A549 (cell line): ENCODE results near the gene CHD9.

Source experiments
- BHLHE40 ChIP-seq: IDR thresholded peaks from 2 replicates; pipeline ENCODE4 v1.6.1; 2012; ENCODE audit warnings: low read depth, low read length, inconsistent platforms
- CBX2 ChIP-seq: fragments of 200-600 bp; sonication (generic); IDR thresholded peaks from 2 replicates; pipeline ENCODE4 v1.6.1; 2016; ENCODE audit warnings: low read depth, mild to moderate bottlenecking, borderline replicate concordance
- CHD4 ChIP-seq: fragments of 200-600 bp; sonication (generic); IDR thresholded peaks from 2 replicates; pipeline ENCODE4 v1.6.1; 2016; ENCODE audit warnings: antibody characterized with exemption, mild to moderate bottlenecking, borderline replicate concordance
- EP300 ChIP-seq, 2 experiments: fragments of >200 bp; sonication (Bioruptor Twin); formaldehyde crosslinking; IDR thresholded peaks; 2 replicates in 1 of 2; 3 replicates in 1 of 2; pipeline ENCODE4 v1.6.1; 2016 to 2017
- MAZ ChIP-seq: fragments of 150-350 bp; IDR thresholded peaks from 2 replicates; pipeline ENCODE4 v1.6.1; 2014; ENCODE audit warnings: antibody characterized with exemption, low read depth, low read length, borderline replicate concordance
- NPAS2 ChIP-seq: fragments of 250-450 bp; sonication (Bioruptor Pico); IDR thresholded peaks from 2 replicates; pipeline ENCODE4 v1.8.0; 2022; ENCODE audit warnings: mild to moderate bottlenecking, moderate library complexity, borderline replicate concordance
- POLR2A ChIP-seq: IDR thresholded peaks from 2 replicates; pipeline ENCODE4 v1.6.1; 2012; ENCODE audit warnings: mild to moderate bottlenecking, low read length
- RAD21 ChIP-seq, 2 experiments: fragments of >200 bp in 1 of 2; sonication (Bioruptor Twin) in 1 of 2; formaldehyde crosslinking in 1 of 2; IDR thresholded peaks in 1 of 2; conservative IDR thresholded peaks in 1 of 2; 2 replicates in 1 of 2; 3 replicates in 1 of 2; pipeline ENCODE4 v1.6.1; 2012 to 2018; ENCODE audit warnings: inconsistent platforms in 1 of 2
- TF ChIP-seq, protein P1 (sequence below): fragments of >200 bp; sonication (Bioruptor Twin); formaldehyde crosslinking; IDR thresholded peaks from 3 replicates; pipeline ENCODE4 v1.5.1; 2016
- TF ChIP-seq, protein P2 (sequence below): fragments of 200-600 bp; sonication (generic); IDR thresholded peaks from 2 replicates; pipeline ENCODE4 v1.6.1; 2016; ENCODE audit warnings: antibody characterized with exemption, mild to moderate bottlenecking, moderate library complexity
- TF ChIP-seq, protein P3 (sequence below): fragments of 250-450 bp; sonication (Bioruptor Pico); IDR thresholded peaks from 2 replicates; pipeline ENCODE4 v1.5.0; 2021; ENCODE audit warnings: mild to moderate bottlenecking, moderate library complexity, borderline replicate concordance
- TF ChIP-seq, protein P4 (sequence below): IDR thresholded peaks from 2 replicates; pipeline ENCODE4 v1.6.1; 2012

DNA sequence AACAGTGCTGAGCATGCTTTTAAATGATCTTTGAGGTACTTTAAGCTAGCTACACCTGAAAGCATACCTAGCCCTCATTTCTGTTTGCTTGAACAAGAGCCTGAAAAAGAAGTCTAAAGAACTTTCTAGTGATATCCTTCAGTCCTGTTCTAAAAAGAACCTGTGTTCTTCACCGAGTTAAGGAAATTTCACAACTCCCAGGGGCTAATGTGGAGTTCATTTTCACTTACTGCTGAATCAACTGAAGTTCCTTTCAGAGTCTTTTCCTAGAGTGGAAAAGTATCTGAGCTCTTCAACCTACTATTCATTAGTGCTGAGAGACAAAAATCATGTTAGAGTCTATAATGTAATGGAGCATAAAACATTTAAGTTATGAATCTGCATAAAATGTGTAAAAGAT, 66.9 kb downstream of the CHD9 start:
- TF ChIP-seq, protein P1, sequence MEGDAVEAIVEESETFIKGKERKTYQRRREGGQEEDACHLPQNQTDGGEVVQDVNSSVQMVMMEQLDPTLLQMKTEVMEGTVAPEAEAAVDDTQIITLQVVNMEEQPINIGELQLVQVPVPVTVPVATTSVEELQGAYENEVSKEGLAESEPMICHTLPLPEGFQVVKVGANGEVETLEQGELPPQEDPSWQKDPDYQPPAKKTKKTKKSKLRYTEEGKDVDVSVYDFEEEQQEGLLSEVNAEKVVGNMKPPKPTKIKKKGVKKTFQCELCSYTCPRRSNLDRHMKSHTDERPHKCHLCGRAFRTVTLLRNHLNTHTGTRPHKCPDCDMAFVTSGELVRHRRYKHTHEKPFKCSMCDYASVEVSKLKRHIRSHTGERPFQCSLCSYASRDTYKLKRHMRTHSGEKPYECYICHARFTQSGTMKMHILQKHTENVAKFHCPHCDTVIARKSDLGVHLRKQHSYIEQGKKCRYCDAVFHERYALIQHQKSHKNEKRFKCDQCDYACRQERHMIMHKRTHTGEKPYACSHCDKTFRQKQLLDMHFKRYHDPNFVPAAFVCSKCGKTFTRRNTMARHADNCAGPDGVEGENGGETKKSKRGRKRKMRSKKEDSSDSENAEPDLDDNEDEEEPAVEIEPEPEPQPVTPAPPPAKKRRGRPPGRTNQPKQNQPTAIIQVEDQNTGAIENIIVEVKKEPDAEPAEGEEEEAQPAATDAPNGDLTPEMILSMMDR = no peak
- TF ChIP-seq POLR2A = no peak
- TF ChIP-seq EP300 (IDR thresholded peaks at IDR 0.05) = no peak
- no peak for TF ChIP-seq MAZ
- TF ChIP-seq CBX2 = no peak
- no peak for TF ChIP-seq CHD4
- no peak for TF ChIP-seq BHLHE40
- TF ChIP-seq RAD21 (conservative IDR thresholded peaks at IDR 0.05 in 1 of 2, IDR thresholded peaks at IDR 0.05 in 1 of 2) = no peak
- TF ChIP-seq, protein P2, sequence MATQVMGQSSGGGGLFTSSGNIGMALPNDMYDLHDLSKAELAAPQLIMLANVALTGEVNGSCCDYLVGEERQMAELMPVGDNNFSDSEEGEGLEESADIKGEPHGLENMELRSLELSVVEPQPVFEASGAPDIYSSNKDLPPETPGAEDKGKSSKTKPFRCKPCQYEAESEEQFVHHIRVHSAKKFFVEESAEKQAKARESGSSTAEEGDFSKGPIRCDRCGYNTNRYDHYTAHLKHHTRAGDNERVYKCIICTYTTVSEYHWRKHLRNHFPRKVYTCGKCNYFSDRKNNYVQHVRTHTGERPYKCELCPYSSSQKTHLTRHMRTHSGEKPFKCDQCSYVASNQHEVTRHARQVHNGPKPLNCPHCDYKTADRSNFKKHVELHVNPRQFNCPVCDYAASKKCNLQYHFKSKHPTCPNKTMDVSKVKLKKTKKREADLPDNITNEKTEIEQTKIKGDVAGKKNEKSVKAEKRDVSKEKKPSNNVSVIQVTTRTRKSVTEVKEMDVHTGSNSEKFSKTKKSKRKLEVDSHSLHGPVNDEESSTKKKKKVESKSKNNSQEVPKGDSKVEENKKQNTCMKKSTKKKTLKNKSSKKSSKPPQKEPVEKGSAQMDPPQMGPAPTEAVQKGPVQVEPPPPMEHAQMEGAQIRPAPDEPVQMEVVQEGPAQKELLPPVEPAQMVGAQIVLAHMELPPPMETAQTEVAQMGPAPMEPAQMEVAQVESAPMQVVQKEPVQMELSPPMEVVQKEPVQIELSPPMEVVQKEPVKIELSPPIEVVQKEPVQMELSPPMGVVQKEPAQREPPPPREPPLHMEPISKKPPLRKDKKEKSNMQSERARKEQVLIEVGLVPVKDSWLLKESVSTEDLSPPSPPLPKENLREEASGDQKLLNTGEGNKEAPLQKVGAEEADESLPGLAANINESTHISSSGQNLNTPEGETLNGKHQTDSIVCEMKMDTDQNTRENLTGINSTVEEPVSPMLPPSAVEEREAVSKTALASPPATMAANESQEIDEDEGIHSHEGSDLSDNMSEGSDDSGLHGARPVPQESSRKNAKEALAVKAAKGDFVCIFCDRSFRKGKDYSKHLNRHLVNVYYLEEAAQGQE = no peak
- no peak for TF ChIP-seq NPAS2 (CRISPR knock-in tag)
- TF ChIP-seq, protein P3, sequence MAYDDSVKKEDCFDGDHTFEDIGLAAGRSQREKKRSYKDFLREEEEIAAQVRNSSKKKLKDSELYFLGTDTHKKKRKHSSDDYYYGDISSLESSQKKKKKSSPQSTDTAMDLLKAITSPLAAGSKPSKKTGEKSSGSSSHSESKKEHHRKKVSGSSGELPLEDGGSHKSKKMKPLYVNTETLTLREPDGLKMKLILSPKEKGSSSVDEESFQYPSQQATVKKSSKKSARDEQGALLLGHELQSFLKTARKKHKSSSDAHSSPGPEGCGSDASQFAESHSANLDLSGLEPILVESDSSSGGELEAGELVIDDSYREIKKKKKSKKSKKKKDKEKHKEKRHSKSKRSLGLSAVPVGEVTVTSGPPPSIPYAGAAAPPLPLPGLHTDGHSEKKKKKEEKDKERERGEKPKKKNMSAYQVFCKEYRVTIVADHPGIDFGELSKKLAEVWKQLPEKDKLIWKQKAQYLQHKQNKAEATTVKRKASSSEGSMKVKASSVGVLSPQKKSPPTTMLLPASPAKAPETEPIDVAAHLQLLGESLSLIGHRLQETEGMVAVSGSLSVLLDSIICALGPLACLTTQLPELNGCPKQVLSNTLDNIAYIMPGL (CRISPR knock-in tag) = no peak
- TF ChIP-seq, protein P4, sequence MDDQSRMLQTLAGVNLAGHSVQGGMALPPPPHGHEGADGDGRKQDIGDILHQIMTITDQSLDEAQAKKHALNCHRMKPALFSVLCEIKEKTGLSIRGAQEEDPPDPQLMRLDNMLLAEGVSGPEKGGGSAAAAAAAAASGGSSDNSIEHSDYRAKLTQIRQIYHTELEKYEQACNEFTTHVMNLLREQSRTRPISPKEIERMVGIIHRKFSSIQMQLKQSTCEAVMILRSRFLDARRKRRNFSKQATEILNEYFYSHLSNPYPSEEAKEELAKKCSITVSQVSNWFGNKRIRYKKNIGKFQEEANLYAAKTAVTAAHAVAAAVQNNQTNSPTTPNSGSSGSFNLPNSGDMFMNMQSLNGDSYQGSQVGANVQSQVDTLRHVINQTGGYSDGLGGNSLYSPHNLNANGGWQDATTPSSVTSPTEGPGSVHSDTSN = no peak
